Psoas muscle (tissue), 8 donors: ENCODE results near the gene TCF25. TPM values are rescaled to one million over a fixed set of nuclear protein-coding genes. Genes with fewer than 3 reads are reported as not detected.

Experiments
- ATAC-seq, 4 donors: fragments of 200-7000 bp; cut with Tn5 transposase; one replicate each; pipeline ENCODE4 v1.9.1; 2020; ENCODE audit warnings: moderate library complexity in 3 of 4, mild to moderate bottlenecking in 2 of 4
- DNase-seq, 2 donors: peaks; one replicate each; pipeline ENCODE4 v3.0.0-alpha.2; 2020
- H3K27ac ChIP-seq: fragments of 200-600 bp; one replicate; pipeline ENCODE4 v1.8.0; 2022
- H3K27me3 ChIP-seq, 3 donors: fragments of 200-600 bp in 1 of 3; one replicate each; pipeline versions ENCODE4 v1.6.1 to v1.8.0; 2013 to 2022; ENCODE audit warnings: low read length in 2 of 3, mild to moderate bottlenecking in 2 of 3, moderate library complexity in 1 of 3; ENCODE audit not compliant: insufficient read depth in 3 of 3
- H3K36me3 ChIP-seq, 2 donors: fragments of 200-600 bp in 1 of 2; one replicate each; pipeline versions ENCODE4 v1.6.1 to v1.8.0; 2013 to 2022; ENCODE audit warnings: low read depth in 1 of 2, mild to moderate bottlenecking in 1 of 2, moderate library complexity in 1 of 2; ENCODE audit not compliant: insufficient read depth in 1 of 2
- H3K4me1 ChIP-seq: fragments of 200-600 bp; one replicate; pipeline ENCODE4 v1.8.0; 2022
- H3K4me3 ChIP-seq: fragments of 200-600 bp; one replicate; pipeline ENCODE4 v1.8.0; 2022; ENCODE audit warnings: mild to moderate bottlenecking
- H3K9me3 ChIP-seq: fragments of 200-600 bp; one replicate; pipeline ENCODE4 v1.8.0; 2022
- CTCF ChIP-seq: fragments of 200-600 bp; IDR thresholded peaks from one replicate; pipeline ENCODE4 v1.8.0; 2022; ENCODE audit warnings: antibody characterized with exemption
- WGBS, 3 donors: extraction: QIAGEN DNeasy Blood & Tissue Kit; methylation state at CpG; one replicate each; pipeline versions ENCODE4 v1.1.6 to v1.1.7; 2013; 5-methylcytosine and 5-hydroxymethylcytosine counted together
- intact Hi-C, 2 donors: fragments of 100-400 bp; cut with DNase I; formaldehyde crosslinking; loops; one replicate each; pipeline versions ENCODE4 v1.11.0 to v1.14.2; 2022
- polyA plus RNA-seq, 3 donors: library from polyadenylated mRNA; stranded (reverse); fragments of 200-250 nt; gene quantifications; one replicate each; pipeline ENCODE4 v1.2.3, GENCODE V29; 2013
- total RNA-seq, 4 donors: library from RNA; stranded (reverse); fragmentation: NEBNext Ultra II Directional in 2 of 4; extraction: Animal tissue kit (Norgen Biotek cat#: 25700) in 2 of 4; gene quantifications; one replicate each; pipeline versions ENCODE4 v1.2.1 to v1.2.4, GENCODE V29; 2021 to 2023
- donor health status: healthy with polysubstance abuse.
- donor health status: DM: no; HTN: no; CAD: no; lungs with moderate emphysema.
- donor health status: Bipolar disorder and iron deficiency.
- donor health status: healthy.
- donor health status: DM: yes; HTN: yes; CAD: no.
- donor health status: DM: no; HTN: no; CAD: no.
- donor health status: DM: no; HTN: no; CAD: no.
- donor health status: DM: yes; HTN: yes; CAD: no.

The TCF25 gene
- total and polyA plus RNA-seq, 7 donors = 46.1 to 93.6 (median 57.6) TPM

DNA sequence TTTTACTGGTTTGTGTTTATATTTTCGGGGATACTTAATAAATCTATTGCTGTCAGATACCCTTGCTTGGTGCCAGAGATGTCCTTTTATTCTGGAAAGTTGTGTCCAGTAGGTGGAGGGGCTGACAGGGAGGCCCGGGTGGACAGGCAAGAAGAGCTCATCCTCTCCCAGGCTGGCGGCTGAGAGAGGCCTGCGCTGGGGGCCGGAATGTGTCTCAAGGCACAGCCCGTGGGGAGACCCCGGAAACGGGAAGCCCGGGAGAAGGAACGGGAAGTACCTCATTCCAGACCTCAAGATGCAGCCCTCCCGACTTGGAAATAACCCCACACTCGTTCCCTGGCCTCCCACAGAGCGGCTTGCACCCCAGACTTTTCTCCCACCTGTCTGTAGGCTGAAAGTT lies 62.6 kb downstream of the TCF25 start:
- Histone ChIP-seq H3K4me3 (no peak overlapping the region), H3K27me3 (peaks cover 0 to 13% (median 2%) of the 10 kb centered on the region in 3 donors), H3K4me1 (no peaks in the 10 kb centered on the region), H3K27ac (no peak overlapping the region), H3K9me3 (no peaks in the 10 kb centered on the region), H3K36me3 (no peaks in the 10 kb centered on the region)
- no peak for ATAC-seq
- WGBS, 3 donors = 73 to 80% (median 75%) methylated on average over 12 to 13 of the region's 13 CpGs
- intact Hi-C loops = no loop called here
- TF ChIP-seq CTCF = no peak
- DNase-seq = no peak

- intact Hi-C loops = no loop called here
- Histone ChIP-seq H3K36me3 (no peaks in the 10 kb centered on the region), H3K4me3 (no peak overlapping the region), H3K27me3 (peaks cover 0 to 13% (median 2%) of the 10 kb centered on the region in 3 donors), H3K27ac (no peak overlapping the region), H3K4me1 (no peaks in the 10 kb centered on the region), H3K9me3 (no peaks in the 10 kb centered on the region)
- ATAC-seq (no peak), DNase-seq (no peak)
- TF ChIP-seq CTCF = no peak
- 88 to 95% (median 90%) methylated on average over 9 to 14 of the region's 14 CpGs for WGBS, 3 donors
These were observed 63.1 kb downstream of the TCF25 start for GRCh38 chr16:89936508-89936907.

DNA sequence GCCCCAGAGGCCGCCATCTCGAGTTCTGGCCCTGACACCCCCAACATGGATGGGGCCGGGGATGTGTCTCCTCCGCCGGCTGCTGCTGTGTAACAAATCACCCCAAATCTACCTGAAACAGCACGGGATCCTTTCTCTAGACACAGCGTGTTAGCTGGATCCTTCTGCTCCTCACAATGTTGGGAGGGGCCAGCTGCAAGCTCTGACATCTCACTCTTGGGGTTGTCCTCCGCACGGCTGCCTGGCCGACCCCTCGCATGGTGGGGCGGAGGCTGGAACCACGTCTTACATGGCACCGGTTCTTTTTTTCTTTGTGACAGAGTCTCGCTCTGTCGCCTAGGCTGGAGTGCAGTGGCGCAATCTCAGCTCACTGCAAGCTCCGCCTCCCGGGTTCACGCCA lies 63.6 kb downstream of the TCF25 start:
- no peaks in the 10 kb centered on the region for H3K4me1 ChIP-seq
- H3K36me3 ChIP-seq = no peaks in the 10 kb centered on the region
- no peak overlapping the region for H3K27ac ChIP-seq
- intact Hi-C loops = no loop called here
- H3K4me3 ChIP-seq = no peak overlapping the region
- H3K9me3 ChIP-seq = no peaks in the 10 kb centered on the region
- no peak for TF ChIP-seq CTCF
- DNase-seq = no peak
- peaks cover 0 to 14% (median 2%) of the 10 kb centered on the region in 3 donors for H3K27me3 ChIP-seq
- ATAC-seq = no peak
- 87 to 90% (median 87%) methylated on average over 19 to 20 of the region's 20 CpGs for WGBS, 3 donors

- intact Hi-C loops = no loop called here
- no peaks in the 10 kb centered on the region for H3K9me3 ChIP-seq
- WGBS, 3 donors = 58 to 65% (median 63%) methylated on average over 21 of the region's 21 CpGs
- H3K4me3 ChIP-seq = no peak overlapping the region
- no peaks in the 10 kb centered on the region for H3K36me3 ChIP-seq
- no peak for TF ChIP-seq CTCF
- DNase-seq (no peak), ATAC-seq (no peak)
- peaks cover 0 to 18% (median 2%) of the 10 kb centered on the region in 3 donors for H3K27me3 ChIP-seq
- H3K4me1 ChIP-seq = no peaks in the 10 kb centered on the region
- no peak overlapping the region for H3K27ac ChIP-seq
These were observed 64.9 kb downstream of the TCF25 start for GRCh38 chr16:89938175-89938885.

DNA sequence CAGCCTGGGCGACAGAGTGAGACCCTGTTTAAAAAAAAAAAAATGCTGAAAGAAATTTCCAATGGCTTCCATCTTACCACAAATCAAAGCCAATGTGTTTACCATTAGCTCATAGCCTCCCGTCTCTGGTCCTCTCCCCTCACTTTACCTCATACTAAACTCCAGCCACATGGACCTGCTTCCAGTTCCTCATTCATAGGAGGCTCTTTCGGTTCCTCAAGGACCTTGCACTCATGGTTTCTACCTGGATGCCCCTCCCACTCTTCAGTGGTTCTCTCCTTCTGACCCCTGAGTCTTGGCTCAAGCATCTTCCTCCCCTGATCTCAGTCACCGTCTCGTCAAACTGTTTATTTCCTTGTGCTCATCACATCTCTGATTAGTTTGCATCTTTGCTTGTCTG lies 71.4 kb downstream of the TCF25 start:
- 74 to 80% (median 77%) methylated on average over 5 of the region's 5 CpGs for WGBS, 3 donors
- TF ChIP-seq CTCF = no peak
- ATAC-seq (no peak), DNase-seq (no peak)
- intact Hi-C loops = no loop called here
- Histone ChIP-seq H3K36me3 (no peaks in the 10 kb centered on the region), H3K27ac (no peak overlapping the region), H3K9me3 (no peaks in the 10 kb centered on the region), H3K4me1 (peaks cover 3% of the 10 kb centered on the region), H3K27me3 (peaks cover 0 to 15% (median 0%) of the 10 kb centered on the region in 3 donors), H3K4me3 (no peak overlapping the region)
